CD14-positive monocyte (primary cell): ENCODE results near the gene SSBP4. TPM values are rescaled to one million over a fixed set of nuclear protein-coding genes. Genes with fewer than 3 reads are reported as not detected.

Experiments
- DNase-seq, 3 donors: peaks; one replicate each; pipeline ENCODE4 v3.0.0-alpha.2; 2011 to 2022
- H2AFZ ChIP-seq: 2 replicates; pipeline ENCODE4 v1.6.0; 2012; ENCODE audit warnings: mild to moderate bottlenecking, low read depth, low read length, inconsistent platforms; ENCODE audit not compliant: insufficient read depth, poor library complexity, severe bottlenecking
- H3K27ac ChIP-seq, 2 donors: 1 replicate in 1 of 2; 2 replicates in 1 of 2; pipeline ENCODE4 v1.5.1; 2012 to 2013; ENCODE audit warnings: low read length in 2 of 2, control low read depth in 1 of 2, inconsistent platforms in 1 of 2, low read depth in 1 of 2, mild to moderate bottlenecking in 1 of 2
- H3K27me3 ChIP-seq, 2 donors: one replicate each; pipeline versions ENCODE4 v1.6.0 to v1.6.1; 2011 to 2013; ENCODE audit warnings: low read length in 2 of 2; ENCODE audit not compliant: control insufficient read depth in 2 of 2, insufficient read depth in 2 of 2
- H3K36me3 ChIP-seq, 2 donors: replicated peaks in 1 of 2; 1 replicate in 1 of 2; 2 replicates in 1 of 2; pipeline versions ENCODE4 v1.5.1 to v1.6.1; 2012 to 2013; ENCODE audit warnings: low read length in 2 of 2, control low read depth in 1 of 2, inconsistent platforms in 1 of 2, mild to moderate bottlenecking in 1 of 2; ENCODE audit not compliant: insufficient read depth in 2 of 2, control insufficient read depth in 1 of 2
- H3K4me1 ChIP-seq, 2 donors: 1 replicate in 1 of 2; 2 replicates in 1 of 2; pipeline versions ENCODE4 v1.5.1 to v1.6.1; 2012 to 2013; ENCODE audit warnings: low read length in 2 of 2, control low read depth in 1 of 2, inconsistent platforms in 1 of 2, mild to moderate bottlenecking in 1 of 2, moderate library complexity in 1 of 2; ENCODE audit not compliant: insufficient read depth in 2 of 2, control insufficient read depth in 1 of 2
- H3K4me2 ChIP-seq: replicated peaks from 2 replicates; pipeline ENCODE3; 2012; ENCODE audit warnings: low read length, moderate library complexity, mild to moderate bottlenecking; ENCODE audit not compliant: poor library complexity, severe bottlenecking; ENCODE audit errors: extremely low read depth
- H3K4me3 ChIP-seq, 3 experiments: fragments of 200-600 bp in 1 of 3; sonication (generic) in 1 of 3; replicated peaks in 1 of 3; 1 replicate in 2 of 3; 2 replicates in 1 of 3; pipeline ENCODE4 v1.5.1; 2011 to 2013; ENCODE audit warnings: low read length in 3 of 3, mild to moderate bottlenecking in 3 of 3, control low read depth in 2 of 3, low read depth in 2 of 3, inconsistent platforms in 1 of 3, moderate library complexity in 1 of 3
- H3K79me2 ChIP-seq: 2 replicates; pipeline ENCODE4 v1.6.0; 2012; ENCODE audit warnings: mild to moderate bottlenecking, control low read depth, inconsistent platforms, low read length, moderate library complexity; ENCODE audit not compliant: insufficient read depth
- H3K9ac ChIP-seq: 2 replicates; pipeline ENCODE4 v1.6.0; 2017; ENCODE audit warnings: low read length, mild to moderate bottlenecking; ENCODE audit not compliant: insufficient read depth, poor library complexity, severe bottlenecking
- H3K9me3 ChIP-seq, 2 donors: replicated peaks in 1 of 2; 1 replicate in 1 of 2; 2 replicates in 1 of 2; pipeline versions ENCODE4 v1.5.1 to v1.6.1; 2012 to 2013; ENCODE audit warnings: low read length in 2 of 2, control low read depth in 1 of 2; ENCODE audit not compliant: control insufficient read depth in 1 of 2, insufficient read depth in 1 of 2
- H4K20me1 ChIP-seq: 2 replicates; pipeline ENCODE4 v1.6.0; 2012; ENCODE audit warnings: mild to moderate bottlenecking, low read length, control low read depth, moderate library complexity; ENCODE audit not compliant: insufficient read depth
- H3K27ac Mint-ChIP-seq, 7 donors: one replicate each; pipeline ENCODE4 v1.8.0; 2020; ENCODE audit warnings: mild to moderate bottlenecking in 7 of 7, mixed read lengths in 7 of 7, moderate library complexity in 6 of 7, inconsistent platforms in 2 of 7
- H3K27me3 Mint-ChIP-seq, 3 donors: one replicate each; pipeline ENCODE4 v1.8.0; 2021 to 2022; ENCODE audit warnings: low read depth in 3 of 3, mild to moderate bottlenecking in 3 of 3, mixed read lengths in 3 of 3, moderate library complexity in 3 of 3, inconsistent platforms in 1 of 3
- H3K36me3 Mint-ChIP-seq, 2 donors: one replicate each; pipeline ENCODE4 v1.8.0; 2020; ENCODE audit warnings: mixed read lengths in 2 of 2, inconsistent platforms in 1 of 2, mild to moderate bottlenecking in 1 of 2
- H3K4me1 Mint-ChIP-seq: one replicate; pipeline ENCODE4 v1.8.0; 2020; ENCODE audit warnings: mild to moderate bottlenecking, mixed read lengths
- H3K4me3 Mint-ChIP-seq, 2 donors: one replicate each; pipeline ENCODE4 v1.8.0; 2020; ENCODE audit warnings: mild to moderate bottlenecking in 2 of 2, mixed read lengths in 2 of 2, moderate library complexity in 1 of 2
- H3K9me3 Mint-ChIP-seq, 7 donors: one replicate each; pipeline ENCODE4 v1.8.0; 2020 to 2022; ENCODE audit warnings: mixed read lengths in 7 of 7, mild to moderate bottlenecking in 6 of 7, moderate library complexity in 6 of 7, inconsistent platforms in 2 of 7
- CTCF ChIP-seq: fragments of 200-600 bp; IDR thresholded peaks from one replicate; pipeline ENCODE4 v1.8.0; 2022; ENCODE audit warnings: antibody characterized with exemption, mild to moderate bottlenecking
- whole genome bisulfite sequencing: methylation state at CpG from one replicate; pipeline ENCODE4 v1.1.5; 2013; ENCODE audit warnings: missing lambda C conversion rate; ENCODE audit not compliant: insufficient coverage; 5-methylcytosine and 5-hydroxymethylcytosine counted together
- intact Hi-C, 2 donors: fragments of 100-400 bp; cut with micrococcal nuclease; formaldehyde crosslinking; loops; one replicate each; pipeline versions ENCODE4 v1.15.0 to v1.15.1; 2023
- polyA plus RNA-seq, 3 donors: library from polyadenylated mRNA; depleted of rRNA in 1 of 3; unstranded in 2 of 3; stranded (reverse) in 1 of 3; fragments of 300-500 nt in 2 of 3; fragments of >200 nt in 1 of 3; fragmentation: Illumina TruSeq in 2 of 3; gene quantifications; 1 replicate in 2 of 3; 2 replicates in 1 of 3; pipeline ENCODE4 v1.2.3, GENCODE V29; 2012 to 2021

Gene SSBP4
- polyA plus RNA-seq, 3 donors: 38.5 to 74.5 (median 48.3) TPM

GRCh38 chr19:18466354-18466753, 47.2 kb downstream of the SSBP4 start:
- TF ChIP-seq CTCF: no peak
- no peak for DNase-seq
- peak overlapping the region in 1 of 2 donors; percentile 32 for H3K27ac ChIP-seq
- Mint-ChIP-seq H3K27me3 (peaks cover 0 to 3% (median 0%) of the 10 kb centered on the region in 3 donors), H3K36me3 (peaks cover 54 to 80% of the 10 kb centered on the region in 2 donors), H3K27ac (no peak overlapping the region), H3K4me3 (no peak overlapping the region), H3K9me3 (peaks cover 0 to 2% (median 0%) of the 10 kb centered on the region in 7 donors), H3K4me1 (peaks cover 38% of the 10 kb centered on the region)
- H3K9ac ChIP-seq: no peak overlapping the region
- no peaks in the 10 kb centered on the region for H3K27me3 ChIP-seq
- peaks cover 39 to 76% of the 10 kb centered on the region in 2 donors for H3K36me3 ChIP-seq
- peaks cover 65% of the 10 kb centered on the region for H3K79me2 ChIP-seq
- 100% methylated on average over 11 of the region's 11 CpGs for WGBS
- H3K4me3 ChIP-seq: no peak overlapping the region
- H2AFZ ChIP-seq: no peak overlapping the region
- H3K4me1 ChIP-seq: peaks cover 0 to 29% of the 10 kb centered on the region in 2 donors
- H3K4me2 ChIP-seq: no peak overlapping the region
- peaks cover 99% of the 10 kb centered on the region for H4K20me1 ChIP-seq
- intact Hi-C loops: no loop called here
- no peaks in the 10 kb centered on the region for H3K9me3 ChIP-seq

GRCh38 chr19:18467978-18468377, 48.8 kb downstream of the SSBP4 start:
- no peak overlapping the region for H3K9ac ChIP-seq
- Mint-ChIP-seq H3K4me1 (peaks cover 38% of the 10 kb centered on the region), H3K27me3 (no peaks in the 10 kb centered on the region), H3K4me3 (no peak overlapping the region), H3K9me3 (peaks cover 0 to 2% (median 0%) of the 10 kb centered on the region in 7 donors), H3K36me3 (peaks cover 58 to 80% of the 10 kb centered on the region in 2 donors), H3K27ac (peak overlapping the region in 4 of 7 donors; percentile 9 to 77 (median 36))
- H3K4me3 ChIP-seq: no peak overlapping the region
- WGBS: 88% methylated on average over 1 of the region's 3 CpGs
- no peaks in the 10 kb centered on the region for H3K9me3 ChIP-seq
- H3K4me1 ChIP-seq: peaks cover 0 to 29% of the 10 kb centered on the region in 2 donors
- peaks cover 78% of the 10 kb centered on the region for H3K79me2 ChIP-seq
- H3K27ac ChIP-seq: no peak overlapping the region
- intact Hi-C loops: no loop called here
- no peak for TF ChIP-seq CTCF
- peaks cover 36 to 76% of the 10 kb centered on the region in 2 donors for H3K36me3 ChIP-seq
- H3K27me3 ChIP-seq: no peaks in the 10 kb centered on the region
- DNase-seq: no peak
- H3K4me2 ChIP-seq: no peak overlapping the region
- peaks cover 99% of the 10 kb centered on the region for H4K20me1 ChIP-seq
- H2AFZ ChIP-seq: no peak overlapping the region
